Ovary (tissue), 9 donors: ENCODE results near the gene RNF182. TPM values are rescaled to one million over a fixed set of nuclear protein-coding genes. Genes with fewer than 3 reads are reported as not detected.
"Not testable (repeated sequence)": the region's sequence is repeated elsewhere in the genome, so short reads cannot be mapped to it uniquely, and the experiment has no call there.

ENCODE experiments used
- DNase-seq, 5 donors: peaks; one replicate each; pipeline ENCODE4 v3.0.0-alpha.2; 2019 to 2020
- H3K27ac ChIP-seq, 2 donors: fragments of 200-600 bp; one replicate each; pipeline versions ENCODE4 v1.5.1 to v1.8.0; 2019 to 2022
- H3K27me3 ChIP-seq: fragments of 200-600 bp; one replicate; pipeline ENCODE4 v1.8.0; 2022
- H3K36me3 ChIP-seq: fragments of 200-600 bp; sonication (generic); one replicate; pipeline ENCODE4 v1.5.1; 2019
- H3K4me1 ChIP-seq: one replicate; pipeline ENCODE4 v1.8.1; 2013; ENCODE audit warnings: mild to moderate bottlenecking, moderate library complexity; ENCODE audit not compliant: insufficient read depth
- H3K4me3 ChIP-seq: fragments of 200-600 bp; sonication (generic); one replicate; pipeline ENCODE4 v1.5.1; 2017
- H3K9me3 ChIP-seq, 2 donors: fragments of 200-600 bp in 1 of 2; sonication (generic) in 1 of 2; one replicate each; pipeline versions ENCODE4 v1.5.1 to v1.8.1; 2013 to 2019; ENCODE audit warnings: mild to moderate bottlenecking in 1 of 2, moderate library complexity in 1 of 2
- EP300 ChIP-seq: sonication (generic); formaldehyde crosslinking; IDR thresholded peaks from one replicate; pipeline ENCODE4 v1.6.1; 2017; ENCODE audit warnings: antibody characterized with exemption
- POLR2A ChIP-seq: fragments of 450-650 bp; IDR thresholded peaks from one replicate; pipeline ENCODE4 v1.6.1; 2017; ENCODE audit warnings: antibody characterized with exemption, mild to moderate bottlenecking, moderate library complexity
- WGBS, 3 donors: extraction: QIAGEN DNeasy Blood & Tissue Kit in 1 of 3; methylation state at CpG; one replicate each; pipeline versions ENCODE4 v1.1.5 to v1.1.7; 2013 to 2017; 5-methylcytosine and 5-hydroxymethylcytosine counted together
- intact Hi-C, 4 donors: fragments of 100-400 bp; cut with DNase I; formaldehyde crosslinking; loops; one replicate each; pipeline versions ENCODE4 v1.11.0 to v1.15.1; 2022 to 2023
- polyA plus RNA-seq, 2 donors: library from polyadenylated mRNA; stranded (reverse); fragments of 200-250 nt in 1 of 2; fragments of 350-450 nt in 1 of 2; fragmentation: Illumina TruSeq in 1 of 2; extraction: RNeasy Lipid Tissue Mini Kit (QIAGEN cat#74804) in 1 of 2; gene quantifications; one replicate each; pipeline ENCODE4 v1.2.3, GENCODE V29; 2013 to 2014
- total RNA-seq, 7 donors: library from RNA; depleted of rRNA in 2 of 7; stranded (reverse); fragments of >200 nt in 2 of 7; fragmentation: NEBNext Ultra II Directional in 3 of 7; extraction: Animal tissue kit (Norgen Biotek cat#: 25700) in 3 of 7; gene quantifications; one replicate each; pipeline versions ENCODE4 v1.1.0 to v1.2.4, GENCODE V29; 2016 to 2023
- TF ChIP-seq, protein P1 (sequence below), 3 donors: fragments of 450-650 bp in 2 of 3; fragments of 200-600 bp in 1 of 3; IDR thresholded peaks; one replicate each; pipeline versions ENCODE4 v1.5.1 to v1.8.0; 2016 to 2022; ENCODE audit warnings: antibody characterized with exemption in 3 of 3, mild to moderate bottlenecking in 1 of 3
- donor health status: DM: no; HTN: no; CAD: no; lungs with moderate emphysema.
- donor health status: DM: no; HTN: no; CAD: no.
- donor health status: Bipolar disorder and iron deficiency.
- donor health status: DM: yes; HTN: yes; CAD: no.
- donor health status: DM: no; HTN: no; CAD: no.
- donor health status: DM: yes; HTN: yes; CAD: no.

The RNF182 gene
- total and polyA plus RNA-seq, 9 donors: 0.42 to 3.9 (median 0.93) TPM; not detected in 1

DNA sequence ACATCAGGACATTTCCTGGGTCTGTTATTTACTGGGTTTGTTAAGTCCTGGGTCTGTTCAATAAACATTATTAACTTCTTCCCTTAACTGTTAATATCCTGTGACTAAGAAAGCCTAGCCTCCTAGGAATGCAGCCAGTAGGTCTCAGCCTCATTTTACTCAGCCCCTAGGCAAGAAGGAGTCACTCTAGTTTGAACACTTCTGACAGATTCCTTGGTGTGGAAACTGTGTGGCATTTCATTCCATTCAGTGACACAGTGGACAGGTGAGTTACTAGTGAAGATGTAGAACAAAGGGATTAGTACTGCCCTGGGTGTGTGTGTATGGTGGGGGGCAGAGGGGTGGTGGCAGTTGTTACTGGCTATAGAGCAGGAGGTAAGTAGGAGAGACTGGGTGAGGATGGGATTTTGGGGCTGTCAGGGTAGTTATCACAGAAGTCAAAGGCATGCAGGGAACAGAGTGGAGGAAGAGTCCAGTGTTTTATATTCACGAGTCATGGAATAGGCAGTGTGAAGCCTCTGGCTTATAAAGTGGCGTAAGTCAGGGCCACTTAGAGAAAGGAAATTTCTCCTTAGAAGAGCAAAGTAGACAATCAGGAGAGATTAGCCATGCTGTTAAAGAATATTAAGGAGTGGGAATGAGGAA lies 28.4 kb downstream of the RNF182 start:
- Histone ChIP-seq H3K27ac (no peak overlapping the region), H3K27me3 (no peaks in the 10 kb centered on the region), H3K9me3 (no peaks in the 10 kb centered on the region), H3K36me3 (no peaks in the 10 kb centered on the region), H3K4me3 (no peak overlapping the region), H3K4me1 (no peaks in the 10 kb centered on the region)
- intact Hi-C loops: no loop called here
- TF ChIP-seq POLR2A: no peak
- TF ChIP-seq, protein P1, sequence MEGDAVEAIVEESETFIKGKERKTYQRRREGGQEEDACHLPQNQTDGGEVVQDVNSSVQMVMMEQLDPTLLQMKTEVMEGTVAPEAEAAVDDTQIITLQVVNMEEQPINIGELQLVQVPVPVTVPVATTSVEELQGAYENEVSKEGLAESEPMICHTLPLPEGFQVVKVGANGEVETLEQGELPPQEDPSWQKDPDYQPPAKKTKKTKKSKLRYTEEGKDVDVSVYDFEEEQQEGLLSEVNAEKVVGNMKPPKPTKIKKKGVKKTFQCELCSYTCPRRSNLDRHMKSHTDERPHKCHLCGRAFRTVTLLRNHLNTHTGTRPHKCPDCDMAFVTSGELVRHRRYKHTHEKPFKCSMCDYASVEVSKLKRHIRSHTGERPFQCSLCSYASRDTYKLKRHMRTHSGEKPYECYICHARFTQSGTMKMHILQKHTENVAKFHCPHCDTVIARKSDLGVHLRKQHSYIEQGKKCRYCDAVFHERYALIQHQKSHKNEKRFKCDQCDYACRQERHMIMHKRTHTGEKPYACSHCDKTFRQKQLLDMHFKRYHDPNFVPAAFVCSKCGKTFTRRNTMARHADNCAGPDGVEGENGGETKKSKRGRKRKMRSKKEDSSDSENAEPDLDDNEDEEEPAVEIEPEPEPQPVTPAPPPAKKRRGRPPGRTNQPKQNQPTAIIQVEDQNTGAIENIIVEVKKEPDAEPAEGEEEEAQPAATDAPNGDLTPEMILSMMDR (IDR thresholded peaks at IDR 0.05): no peak
- TF ChIP-seq EP300: no peak
- DNase-seq: no peak
- WGBS, 3 donors: 91 to 94% (median 93%) methylated on average over 2 of the region's 2 CpGs

DNA sequence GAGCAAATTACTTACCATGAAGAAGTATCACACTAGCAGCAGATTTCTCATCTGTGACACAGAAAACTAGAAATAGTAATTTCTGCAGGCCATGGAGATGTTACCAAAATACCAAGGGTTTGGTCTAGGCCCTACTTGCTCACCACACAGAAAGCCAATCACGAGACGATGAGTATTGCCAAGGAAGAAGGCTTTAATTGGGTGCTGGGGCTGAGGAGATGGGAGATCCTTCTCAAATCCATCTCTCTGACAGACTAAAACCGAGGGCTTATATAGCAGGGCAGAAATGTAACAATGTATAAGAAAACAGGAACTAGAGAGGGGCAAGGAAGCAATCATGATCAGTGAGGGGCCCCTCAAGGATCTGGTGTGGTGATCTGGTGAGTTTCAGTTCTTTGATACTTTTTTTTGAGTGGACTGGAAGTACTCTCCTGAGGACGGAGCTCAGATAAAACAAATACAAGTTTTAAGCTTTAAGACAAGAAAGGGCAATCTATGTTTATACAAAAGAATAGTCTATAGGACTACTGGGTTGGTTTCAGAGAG lies 40.9 kb downstream of the RNF182 start:
- 77 to 86% (median 84%) methylated on average over 4 of the region's 4 CpGs for WGBS, 3 donors
- H3K27ac ChIP-seq: no peak overlapping the region
- intact Hi-C loops: no loop called here
- H3K4me3 ChIP-seq: no peak overlapping the region
- H3K36me3 ChIP-seq: no peaks in the 10 kb centered on the region
- no peak for DNase-seq
- TF ChIP-seq POLR2A (no peak), EP300 (no peak)
- TF ChIP-seq, protein P1 (IDR thresholded peaks at IDR 0.05): no peak
- H3K9me3 ChIP-seq: no peaks in the 10 kb centered on the region
- no peaks in the 10 kb centered on the region for H3K27me3 ChIP-seq
- no peaks in the 10 kb centered on the region for H3K4me1 ChIP-seq

DNA sequence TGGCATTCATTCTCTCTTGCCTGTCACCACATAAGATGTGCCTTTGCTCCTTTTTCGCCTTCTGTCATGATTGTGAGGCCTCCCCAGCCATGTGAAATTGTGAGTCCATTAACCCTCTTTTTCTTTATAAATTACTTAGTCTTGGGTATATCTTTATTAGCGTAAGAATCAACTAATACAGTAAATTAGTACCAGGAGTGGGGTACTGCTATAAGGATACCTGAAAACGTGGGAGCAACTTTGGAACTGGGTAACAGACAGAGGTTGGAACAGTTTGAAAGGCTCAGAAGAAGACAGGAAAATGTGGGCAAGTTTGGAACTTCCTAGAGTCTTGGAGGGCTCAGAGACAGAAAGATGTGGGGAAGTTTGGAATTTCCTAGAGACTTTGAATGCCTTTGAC lies 46.6 kb downstream of the RNF182 start:
- Histone ChIP-seq H3K4me3 (no peak overlapping the region), H3K9me3 (no peaks in the 10 kb centered on the region), H3K36me3 (no peaks in the 10 kb centered on the region), H3K4me1 (no peaks in the 10 kb centered on the region), H3K27ac (no peak overlapping the region), H3K27me3 (no peaks in the 10 kb centered on the region)
- no peak for DNase-seq
- TF ChIP-seq, protein P1 (IDR thresholded peaks at IDR 0.05): no peak
- TF ChIP-seq POLR2A: no peak
- no peak for TF ChIP-seq EP300
- 78 to 86% (median 86%) methylated on average over 3 of the region's 3 CpGs for WGBS, 3 donors
- intact Hi-C loops: no loop called here

DNA sequence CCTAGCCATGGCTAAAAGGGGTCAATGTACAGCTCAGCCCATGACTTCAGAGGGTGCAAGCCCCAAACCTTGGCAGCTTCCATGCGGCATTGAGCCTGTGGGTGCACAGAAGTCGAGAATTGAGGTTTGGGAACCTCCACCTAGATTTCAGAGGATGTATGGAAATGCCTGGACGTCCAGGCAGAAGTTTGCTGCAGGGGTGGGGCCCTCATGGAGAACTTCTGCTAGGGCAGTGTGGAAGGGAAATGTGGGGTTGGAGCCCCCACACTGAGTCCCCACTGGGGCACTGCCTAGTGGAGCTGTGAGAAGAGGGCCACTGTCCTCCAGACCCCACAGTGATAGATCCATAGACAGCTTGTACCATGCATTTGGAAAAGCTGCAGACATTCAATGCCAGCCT lies 47.9 kb downstream of the RNF182 start:
- intact Hi-C loops, H3K4me1 ChIP-seq, H3K27ac ChIP-seq, DNase-seq, H3K27me3 ChIP-seq, H3K4me3 ChIP-seq, H3K9me3 ChIP-seq, H3K36me3 ChIP-seq: not testable (repeated sequence)
- WGBS, 3 donors: 81 to 85% (median 83%) methylated on average over 3 of the region's 3 CpGs

DNA sequence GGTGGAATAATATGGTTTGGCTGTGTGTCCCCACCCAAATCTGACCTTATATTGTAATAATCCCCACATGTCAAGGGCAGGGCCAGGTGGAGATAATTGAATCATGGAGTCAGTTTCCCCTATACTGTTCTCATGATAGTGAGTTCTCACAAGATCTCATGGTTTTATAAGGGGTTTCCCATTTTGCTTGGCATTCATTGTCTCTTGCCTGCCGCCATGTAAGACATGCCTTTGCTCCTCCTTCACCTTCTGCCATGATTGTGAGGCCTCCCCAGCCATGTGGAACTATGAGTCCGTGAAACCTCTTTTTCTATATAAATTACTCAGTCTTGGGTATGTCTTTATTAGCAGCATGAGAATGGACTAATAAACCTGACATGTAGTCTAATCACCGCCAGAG lies 48.7 kb downstream of the RNF182 start:
- H3K4me1 ChIP-seq, intact Hi-C loops: not testable (repeated sequence)
- 90 to 95% (median 93%) methylated on average over 3 of the region's 3 CpGs for WGBS, 3 donors

More for the DNA sequence above, 48.7 kb downstream of the RNF182 start:
- H3K9me3 ChIP-seq, H3K27me3 ChIP-seq, H3K4me3 ChIP-seq, H3K36me3 ChIP-seq, DNase-seq, H3K27ac ChIP-seq: not testable (repeated sequence)
